NCI-H146 treated with DMSO at 0.1 percent for 48 hours (cell line): Measurements from ENCODE around the gene UCP1.
"Not testable (repeated sequence)": the region's sequence is repeated elsewhere in the genome, so short reads cannot be mapped to it uniquely, and the experiment has no call there.

ENCODE experiments used
- DNase-seq: peaks from one replicate; lab custom pipeline; 2025; ENCODE audit not compliant: unreplicated experiment; lab: John Stamatoyannopoulos, UW

Gene UCP1

DNA sequence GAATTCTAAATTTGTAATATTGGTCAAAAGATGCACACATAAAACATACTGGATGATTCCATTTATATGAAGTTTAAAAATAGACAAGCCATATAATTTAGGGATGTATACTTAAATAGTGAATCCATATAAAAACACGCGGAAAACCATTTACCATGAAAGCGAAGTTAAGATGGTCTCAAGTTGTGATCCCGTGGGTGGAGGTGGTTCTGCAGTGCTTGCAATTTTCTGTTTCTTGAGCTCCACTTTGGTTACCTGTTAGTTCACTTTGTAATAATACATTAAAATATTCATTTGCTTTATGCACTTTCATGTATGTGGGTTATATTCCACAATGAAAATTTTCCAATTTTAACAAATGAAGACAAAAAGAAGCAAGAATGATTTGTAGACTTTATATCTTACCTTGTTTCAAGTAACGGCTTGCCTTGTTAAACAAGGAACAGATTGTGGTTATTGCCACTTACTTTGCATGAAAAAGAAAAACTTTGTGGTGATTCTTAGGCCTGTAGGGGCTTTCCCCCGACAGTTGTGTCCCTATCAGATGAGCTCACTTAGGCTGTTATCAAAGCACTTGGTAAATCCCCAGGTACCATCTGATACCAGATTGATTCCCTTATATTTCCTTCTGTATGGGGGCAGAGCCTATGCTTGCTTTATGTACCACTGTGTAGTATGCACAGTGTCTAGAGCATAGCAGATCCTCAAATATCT lies 12.2 kb downstream of the UCP1 start:
- DNase-seq, result no peak

DNA sequence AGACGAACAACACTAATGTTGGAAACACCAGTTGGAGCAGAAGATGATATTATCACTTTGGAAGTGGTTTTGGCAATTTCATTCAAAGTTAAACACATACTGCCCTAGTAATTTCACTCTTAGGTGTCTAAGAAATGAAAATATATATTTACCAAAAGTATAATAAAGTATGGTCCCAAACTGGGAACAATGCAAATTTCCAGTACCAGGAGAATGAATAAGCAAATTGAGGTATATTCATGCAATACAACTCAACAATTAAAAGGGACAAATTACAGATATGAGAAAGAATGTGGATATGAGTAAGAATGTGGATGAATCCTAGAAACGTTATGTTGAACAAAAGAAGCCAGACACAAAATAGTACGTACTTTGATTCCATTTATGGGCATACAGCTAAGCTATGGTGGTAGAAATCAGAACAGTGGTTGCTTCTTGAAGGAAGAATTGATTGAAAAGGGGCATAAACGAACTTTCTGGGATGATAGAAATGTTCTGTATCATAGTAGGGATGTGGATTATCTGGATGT lies 34.7 kb downstream of the UCP1 start:
- DNase-seq, result no peak

DNA sequence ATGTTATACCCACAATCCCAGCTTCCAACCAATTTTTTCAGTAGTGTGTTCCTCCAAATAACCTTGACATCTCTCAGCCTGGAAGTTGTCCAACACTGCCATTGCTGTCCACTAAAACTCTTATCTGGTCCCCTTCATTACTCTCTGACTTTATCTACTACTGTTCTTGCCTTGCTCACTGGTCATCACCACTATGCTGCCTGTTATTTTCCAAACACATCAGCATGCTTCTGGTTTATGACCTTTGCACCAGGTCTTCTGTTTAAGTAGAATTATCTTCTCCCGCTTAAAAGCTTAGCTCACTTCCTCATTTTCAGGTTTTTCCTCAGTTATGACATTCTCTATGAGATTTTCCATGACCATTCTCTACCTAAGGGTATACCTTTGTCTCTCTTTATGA lies 39.3 kb downstream of the UCP1 start:
- no peak for DNase-seq

DNA sequence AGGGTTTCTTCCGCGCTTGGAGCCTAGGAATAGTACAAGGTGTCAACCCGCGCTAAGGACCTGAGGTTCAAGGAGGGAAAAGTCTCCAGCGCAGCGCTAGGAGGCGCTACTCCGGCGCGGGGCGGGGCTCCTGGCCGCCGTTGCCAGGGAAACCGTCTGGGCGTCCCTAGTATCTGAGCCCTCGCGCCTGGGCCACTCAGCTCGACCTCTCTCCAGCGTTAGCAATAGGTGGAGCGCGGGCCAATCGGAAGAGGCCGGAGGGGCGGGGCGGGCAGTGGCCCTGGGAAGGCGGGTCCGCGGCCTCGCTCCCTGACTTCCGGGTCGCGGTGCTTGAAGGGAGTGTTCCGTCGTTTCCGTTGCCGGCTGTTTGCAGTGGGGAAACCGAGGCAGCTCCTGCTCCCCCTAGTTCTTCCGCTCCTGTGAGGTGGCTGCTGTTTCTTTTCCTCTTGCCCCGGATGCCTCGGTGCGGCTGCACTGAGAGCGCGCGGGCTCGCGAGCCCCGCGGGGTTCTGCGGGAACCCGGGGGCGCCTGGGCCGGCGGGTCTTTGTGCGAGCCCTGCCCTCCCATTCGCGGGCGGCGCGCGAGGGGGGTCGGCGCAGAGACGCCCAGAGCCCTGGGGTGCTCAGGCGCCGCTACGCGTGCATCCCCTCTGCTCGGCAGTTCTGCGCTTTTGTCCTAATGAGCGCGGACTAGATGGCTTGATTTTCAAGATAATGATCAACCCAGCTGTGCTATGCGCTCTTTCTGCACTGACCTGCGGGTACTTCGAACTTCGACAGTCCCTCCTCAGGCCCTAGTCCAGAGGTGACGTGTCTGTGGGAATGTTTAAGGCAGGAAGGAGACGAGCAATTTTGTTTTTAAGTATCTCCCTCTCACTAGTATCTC lies 44.7 kb downstream of the UCP1 start, which contains the start of gene ELMOD2:
Gene ELMOD2, plus strand, starts transcription at position 312 of the 886 bp plus-strand sequence. CDS start 1,261 bp downstream, outside the sequence.
- peak; percentile 86 for DNase-seq

DNA sequence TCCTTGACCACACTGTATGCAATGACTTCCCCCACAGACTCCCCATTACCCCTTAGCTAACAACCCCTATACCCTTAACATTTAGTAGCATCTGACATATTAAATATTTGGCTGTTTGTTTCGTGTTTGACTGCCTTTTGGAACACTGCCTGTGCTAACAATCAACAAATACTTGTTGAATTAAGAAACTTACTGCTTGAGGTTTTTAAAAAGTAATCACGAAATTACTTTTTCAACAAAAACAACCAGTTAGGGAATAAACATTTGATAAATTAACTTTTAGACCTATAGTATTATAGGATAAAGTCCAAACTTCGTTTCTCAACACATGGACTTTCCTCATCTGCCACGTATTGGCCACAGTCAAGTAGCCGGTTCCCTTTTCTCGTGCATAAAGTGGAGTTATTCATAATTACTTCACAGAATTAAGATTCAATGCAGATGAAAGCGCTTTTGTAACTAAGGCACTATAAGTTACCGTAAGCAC lies 45.3 kb downstream of the UCP1 start:
- DNase-seq, result no peak

DNA sequence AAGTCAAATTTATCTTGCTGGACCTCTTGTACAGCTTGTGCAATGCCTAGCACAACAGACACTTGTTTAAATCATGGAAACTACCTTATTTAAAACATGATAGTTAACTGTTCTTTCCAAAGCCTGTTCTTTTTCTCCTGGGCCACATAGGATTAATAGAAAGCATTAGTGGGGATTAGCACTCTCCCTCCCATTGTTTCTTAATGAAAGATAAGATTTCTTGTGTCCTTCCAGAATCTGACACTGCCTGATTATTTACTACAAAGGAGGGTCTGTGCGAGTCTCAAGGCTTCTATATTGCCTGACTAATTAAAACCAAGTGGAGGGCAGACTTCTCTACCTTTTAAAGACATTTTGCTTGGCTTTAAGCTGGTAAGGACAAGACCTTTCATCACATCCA lies 53.3 kb downstream of the UCP1 start:
- no peak for DNase-seq

DNA sequence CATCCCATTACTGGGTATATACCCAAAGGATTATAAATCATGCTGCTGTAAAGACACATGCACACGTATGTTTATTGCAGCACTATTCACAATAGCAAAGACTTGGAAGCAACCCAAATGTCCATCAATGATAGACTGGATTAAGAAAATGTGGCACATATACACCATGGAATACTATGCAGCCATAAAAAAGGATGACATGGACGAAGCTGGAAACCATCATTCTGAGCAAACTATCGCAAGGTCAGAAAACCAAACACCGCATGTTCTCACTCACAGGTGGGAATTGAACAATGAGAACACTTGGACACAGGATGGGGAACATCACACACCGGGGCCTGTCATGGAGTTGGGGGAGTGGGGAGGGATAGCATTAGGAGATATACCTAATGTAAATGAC lies 55.0 kb downstream of the UCP1 start:
- not testable (repeated sequence) for DNase-seq
